Hematopoietic multipotent progenitor cell treated with erythropoietin and hydrocortisone succinate and interleukin-3 and kit ligand, for 4 days (in vitro differentiated cells): ENCODE data around the gene SLC6A8.
"Not testable (repeated sequence)": the region's sequence is repeated elsewhere in the genome, so short reads cannot be mapped to it uniquely, and the experiment has no call there.

Source experiments
- DNase-seq: peaks from one replicate; pipeline ENCODE4 v3.0.0-alpha.2; 2015

The SLC6A8 gene

DNA sequence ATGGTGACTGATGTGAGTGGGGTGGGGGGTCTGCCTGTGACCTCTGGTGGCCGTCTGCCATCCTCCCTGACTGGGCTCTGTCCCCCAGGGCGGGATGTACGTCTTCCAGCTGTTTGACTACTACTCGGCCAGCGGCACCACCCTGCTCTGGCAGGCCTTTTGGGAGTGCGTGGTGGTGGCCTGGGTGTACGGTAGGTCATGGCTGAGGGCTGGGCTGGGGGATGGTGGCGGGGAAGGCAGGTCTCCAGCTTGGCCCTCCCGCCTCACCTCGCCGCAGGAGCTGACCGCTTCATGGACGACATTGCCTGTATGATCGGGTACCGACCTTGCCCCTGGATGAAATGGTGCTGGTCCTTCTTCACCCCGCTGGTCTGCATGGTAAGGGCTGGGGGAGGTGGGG is 6.5 kb downstream of the SLC6A8 start:
- not testable (repeated sequence) for DNase-seq

- DNase-seq, result no peak
Measured at GRCh38 chrX:153694687-153695270, 7.1 kb downstream of the SLC6A8 start.

DNA sequence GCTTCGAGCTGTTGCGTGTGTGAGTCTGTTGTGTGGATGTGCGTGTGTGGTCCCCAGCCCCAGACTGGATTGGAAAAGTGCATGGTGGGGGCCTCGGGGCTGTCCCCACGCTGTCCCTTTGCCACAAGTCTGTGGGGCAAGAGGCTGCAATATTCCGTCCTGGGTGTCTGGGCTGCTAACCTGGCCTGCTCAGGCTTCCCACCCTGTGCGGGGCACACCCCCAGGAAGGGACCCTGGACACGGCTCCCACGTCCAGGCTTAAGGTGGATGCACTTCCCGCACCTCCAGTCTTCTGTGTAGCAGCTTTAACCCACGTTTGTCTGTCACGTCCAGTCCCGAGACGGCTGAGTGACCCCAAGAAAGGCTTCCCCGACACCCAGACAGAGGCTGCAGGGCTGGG is 8.4 kb downstream of the SLC6A8 start:
- no peak for DNase-seq

GRCh38 chrX:153696538-153696937 is 8.8 kb downstream of the SLC6A8 start:
- DNase-seq, result not testable (repeated sequence)

DNA sequence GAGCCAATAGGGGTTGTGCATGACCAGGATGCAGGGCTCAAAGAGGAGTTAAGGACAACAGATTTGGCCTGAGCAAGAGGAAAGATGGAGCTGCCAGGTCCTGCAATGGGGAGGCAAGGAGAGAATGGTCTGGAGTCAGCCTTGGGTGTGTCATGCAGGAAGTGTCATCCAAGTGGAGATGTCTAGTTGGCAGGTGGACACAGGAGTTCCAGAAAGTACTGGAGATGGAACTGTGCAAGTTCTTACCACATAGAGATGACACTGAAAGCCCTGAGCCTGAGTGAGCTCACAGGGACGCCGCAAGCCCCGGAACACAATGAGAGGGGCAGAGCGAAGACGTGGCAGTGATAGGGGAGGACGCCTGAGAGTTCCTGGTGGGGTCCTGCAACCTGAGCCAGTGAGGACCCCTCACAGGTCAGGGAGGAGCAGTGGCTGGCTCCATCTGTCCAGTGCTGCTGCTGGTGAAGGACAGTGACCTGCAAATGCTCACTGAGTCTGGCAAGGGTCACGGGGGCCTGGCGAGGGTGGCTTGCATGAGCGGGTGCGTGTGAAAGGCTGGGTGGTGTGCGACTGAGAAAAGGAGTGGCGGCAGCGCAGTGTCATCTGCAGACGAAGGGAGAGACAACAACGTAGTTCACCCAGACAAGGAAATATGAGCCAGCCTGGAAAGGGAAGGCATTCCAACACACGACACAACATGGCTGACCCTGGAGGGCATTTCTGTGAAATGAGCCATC is 9.4 kb downstream of the SLC6A8 start:
- not testable (repeated sequence) for DNase-seq

DNA sequence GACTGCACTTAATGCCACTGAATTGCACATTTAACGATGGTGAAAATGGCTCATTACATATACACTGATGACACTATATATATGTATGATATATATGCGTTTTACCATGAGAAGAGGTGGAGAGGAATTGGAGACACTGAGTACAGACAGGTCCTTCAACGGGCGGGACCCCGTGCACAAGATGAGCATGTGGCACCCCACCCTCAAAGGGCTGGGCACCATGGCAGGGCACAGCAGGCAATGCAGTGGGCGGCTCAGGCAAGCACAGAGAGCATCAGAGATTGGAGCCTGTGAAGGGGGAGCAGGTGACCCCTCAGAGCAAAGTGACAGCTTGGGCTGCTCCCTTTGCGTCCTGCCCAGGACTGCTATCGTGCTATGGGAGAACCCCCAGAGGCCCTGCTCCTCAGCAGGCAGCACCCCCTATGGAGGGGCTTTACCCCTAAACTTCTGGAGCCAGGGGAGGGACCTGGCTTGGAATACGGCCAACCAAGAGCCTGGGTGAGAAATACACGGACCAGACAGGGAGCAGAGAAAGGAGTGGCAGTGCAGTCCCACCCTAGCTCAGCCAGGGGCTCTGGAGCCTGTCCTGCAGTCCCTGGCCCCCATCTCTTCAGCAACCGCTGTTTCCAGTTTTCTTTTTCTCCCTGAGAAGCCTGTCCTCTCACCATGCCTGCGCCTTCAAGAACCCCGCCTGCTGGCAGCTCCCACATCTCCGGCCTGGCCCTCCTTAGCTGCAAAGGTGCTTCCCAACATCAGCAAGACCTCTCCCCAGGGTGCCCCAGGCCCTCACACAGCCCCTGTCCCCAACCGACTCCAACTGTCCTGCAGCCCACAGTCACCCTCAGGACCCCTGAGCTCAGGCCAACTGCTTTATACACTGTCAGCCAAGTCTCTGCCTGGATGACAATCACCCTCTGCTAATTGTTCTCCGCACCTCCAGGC is 10.5 kb downstream of the SLC6A8 start:
- DNase-seq, result no peak

- not testable (repeated sequence) for DNase-seq
Measured at GRCh38 chrX:153699210-153699783, 11.6 kb downstream of the SLC6A8 start.

- not testable (repeated sequence) for DNase-seq
Measured at GRCh38 chrX:153699784-153700371, 12.2 kb downstream of the SLC6A8 start.

- no peak for DNase-seq
Measured at GRCh38 chrX:153700376-153700945, 12.7 kb downstream of the SLC6A8 start.

DNA sequence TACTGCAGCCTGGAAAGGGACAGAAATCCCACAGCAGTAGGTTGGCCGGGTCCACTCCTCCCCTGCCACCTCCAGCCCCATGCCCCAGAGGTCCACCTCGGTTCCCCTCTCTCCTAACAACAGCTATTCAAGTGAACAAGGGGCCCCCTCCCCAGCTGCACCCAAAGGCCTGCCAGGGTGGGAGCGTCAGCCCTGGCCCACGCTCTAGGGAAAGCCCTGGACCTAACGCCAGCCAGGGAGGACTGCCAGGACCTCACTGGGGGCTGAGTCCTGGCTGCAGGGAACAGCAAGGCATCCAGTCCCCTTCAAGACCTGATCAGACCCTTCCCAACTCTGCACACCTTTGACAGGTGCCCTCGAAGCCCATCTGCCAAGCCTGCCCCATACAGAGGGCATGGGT is 13.2 kb downstream of the SLC6A8 start:
- DNase-seq, result no peak

GRCh38 chrX:153701706-153702105 is 14.0 kb downstream of the SLC6A8 start:
- DNase-seq, result no peak

DNA sequence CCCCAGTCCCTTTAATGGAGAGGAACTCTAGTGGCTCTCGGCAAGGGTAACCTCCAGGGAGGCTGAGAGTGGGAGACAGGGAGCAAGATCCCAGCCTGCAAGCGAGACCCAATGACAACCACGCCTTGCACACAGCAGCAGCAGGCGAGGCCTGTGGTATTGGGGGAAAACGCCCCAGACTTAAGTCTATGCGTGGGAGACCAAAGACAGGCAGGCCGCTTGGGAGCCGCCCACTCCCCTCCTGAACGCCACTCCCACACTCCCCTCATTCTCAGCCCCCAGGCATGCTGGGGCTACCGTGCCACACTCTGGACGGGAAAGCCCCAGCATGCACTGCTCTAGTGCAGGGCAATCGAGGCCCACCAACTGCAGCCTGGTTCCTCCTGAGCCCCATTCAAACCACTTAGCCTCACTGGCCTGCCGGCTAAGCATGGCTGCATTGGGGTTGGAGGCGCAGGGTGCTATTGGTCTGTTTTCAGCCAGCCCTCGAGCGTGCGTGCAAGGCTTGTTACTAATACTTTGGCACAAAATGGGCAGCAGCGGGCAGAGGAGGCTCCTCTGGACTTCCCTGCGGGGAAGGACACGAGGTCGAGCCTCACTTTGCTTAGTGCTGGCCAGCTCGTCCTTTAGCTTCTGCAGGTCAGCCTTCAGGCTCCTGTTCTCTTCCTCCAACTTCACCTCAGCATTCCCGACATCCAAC is 14.8 kb downstream of the SLC6A8 start:
- no peak for DNase-seq

DNA sequence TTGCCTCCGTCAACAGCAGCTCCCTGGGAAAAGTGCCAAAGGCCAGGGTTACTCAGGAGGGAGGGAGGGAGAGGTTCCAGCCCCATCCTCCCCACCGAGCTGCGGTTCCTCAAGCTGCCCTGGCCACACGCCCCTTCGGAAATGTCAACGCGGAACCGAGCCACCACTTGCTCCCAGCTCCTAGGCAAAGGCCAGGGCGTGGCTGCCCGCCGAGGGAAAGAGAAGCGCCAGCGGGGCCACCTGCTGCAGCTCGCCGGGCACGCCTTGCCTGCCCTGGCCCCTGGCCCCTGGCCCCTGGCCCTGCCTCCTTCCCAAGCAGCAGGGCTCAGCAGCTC is 15.3 kb downstream of the SLC6A8 start:
- DNase-seq, result no peak

- DNase-seq, result no peak
Measured at GRCh38 chrX:153704021-153704526, 16.3 kb downstream of the SLC6A8 start.

DNA sequence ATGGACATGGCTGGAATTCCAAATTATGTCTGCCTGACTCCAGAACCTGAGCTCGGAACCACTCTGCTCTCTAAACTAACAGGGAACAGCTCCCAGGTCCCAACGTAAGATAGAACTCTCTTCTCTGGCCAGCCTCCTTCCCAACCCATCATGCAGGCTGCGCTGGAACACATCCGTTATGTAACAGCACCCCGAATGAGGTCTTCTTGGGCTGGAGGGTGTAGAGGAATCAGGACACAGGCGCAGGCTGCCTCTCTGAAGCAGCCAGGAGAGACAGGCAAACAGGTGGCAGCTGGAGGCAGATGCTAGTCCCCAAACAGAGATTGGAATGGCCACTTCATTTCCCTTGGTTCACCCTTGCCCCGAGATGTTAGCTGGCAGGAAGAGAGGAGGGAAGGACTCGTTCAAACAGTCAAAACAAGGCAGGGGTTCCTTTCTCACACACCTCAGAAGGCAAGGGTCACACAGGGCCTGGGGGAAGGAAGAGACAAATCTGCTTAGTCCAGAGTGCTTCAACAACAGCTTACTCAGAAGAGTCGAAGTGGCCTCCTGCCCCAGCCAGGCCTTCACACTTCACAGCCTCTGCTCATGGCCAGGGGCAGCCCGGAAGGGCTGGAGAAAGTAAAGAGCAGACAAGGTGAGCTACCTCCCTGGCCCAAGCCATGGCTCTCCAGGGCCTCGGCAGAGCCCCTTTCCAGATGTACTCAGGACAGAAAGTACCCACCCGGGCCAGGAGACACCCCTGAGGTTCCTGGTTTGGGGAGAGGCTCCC is 17.1 kb downstream of the SLC6A8 start:
- not testable (repeated sequence) for DNase-seq

DNA sequence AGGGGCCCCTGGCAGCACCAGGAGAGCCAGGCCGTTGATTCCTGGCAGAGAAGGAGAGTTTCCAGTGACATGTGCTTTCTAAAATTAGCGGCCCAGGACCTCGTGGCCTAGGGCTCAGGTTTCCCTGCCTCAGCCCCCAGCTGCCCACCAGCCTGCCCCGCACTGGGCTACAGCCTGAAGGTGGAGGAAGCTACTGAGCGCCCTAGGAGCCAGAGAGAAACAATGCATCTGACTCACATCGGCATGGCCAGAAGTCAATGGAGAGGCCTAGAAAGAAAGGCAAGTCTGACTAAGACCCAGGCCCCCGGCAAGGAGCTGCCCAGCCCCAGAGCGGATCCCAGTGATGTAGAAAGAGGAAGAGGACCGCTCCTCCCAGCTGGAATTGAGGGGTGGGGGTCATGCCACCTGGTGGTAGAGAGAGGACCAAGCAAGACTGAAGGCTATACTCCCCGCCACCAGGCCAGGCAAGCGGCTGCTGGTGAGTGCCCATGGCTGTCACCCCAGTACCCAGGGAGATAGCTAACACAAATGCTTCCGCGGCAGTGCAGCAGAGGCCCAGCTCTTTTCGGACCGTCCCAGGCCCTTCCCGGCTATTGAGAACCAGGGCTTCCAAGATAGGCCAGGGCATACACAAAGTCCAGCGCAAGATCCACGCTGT is 17.8 kb downstream of the SLC6A8 start:
- not testable (repeated sequence) for DNase-seq

DNA sequence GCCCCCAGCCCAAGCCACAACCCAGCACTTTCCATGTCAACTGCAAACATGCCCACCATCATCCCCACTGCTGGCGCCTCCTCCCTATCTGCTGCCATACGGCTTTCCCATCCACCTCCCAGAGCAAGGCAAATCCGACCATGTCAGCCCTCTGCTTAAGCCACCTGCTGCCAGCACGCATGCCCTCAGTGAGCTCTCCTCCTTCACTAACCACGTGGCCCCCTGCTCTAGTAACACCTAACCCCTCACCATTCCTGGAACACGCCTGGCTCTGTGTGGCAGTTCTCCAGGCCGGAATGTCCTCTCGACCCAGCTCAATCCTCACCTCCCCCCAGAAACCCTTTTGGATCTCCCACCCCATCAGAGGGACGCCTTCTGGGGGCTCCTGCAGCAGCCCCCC is 19.1 kb downstream of the SLC6A8 start:
- no peak for DNase-seq

- no peak for DNase-seq
Measured at GRCh38 chrX:153707406-153707805, 19.7 kb downstream of the SLC6A8 start.

DNA sequence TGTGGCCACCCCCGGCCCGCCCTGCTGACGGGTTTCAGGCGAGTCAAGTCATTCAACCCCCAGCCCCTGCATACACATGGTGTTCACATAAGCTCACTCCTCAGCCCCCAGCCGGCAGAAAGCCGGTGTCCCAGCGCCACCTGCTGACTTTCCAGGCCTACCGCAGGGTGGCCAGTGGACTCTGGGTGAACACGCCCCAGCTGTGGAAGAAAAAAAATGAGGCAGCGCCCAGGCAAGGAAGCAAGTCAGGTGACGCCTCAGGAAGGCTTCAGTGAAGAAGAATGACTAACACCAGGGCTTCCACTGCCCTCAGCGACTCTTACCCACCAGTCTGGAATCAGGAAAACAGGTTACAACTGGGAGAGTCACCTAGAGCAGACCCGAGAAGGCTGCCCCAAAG is 20.7 kb downstream of the SLC6A8 start:
- peak; percentile 80 for DNase-seq
